OCI-LY7 (cell line): ENCODE results near the gene IST1.

Source experiments
- CTCF ChIP-seq: fragments of 200-600 bp; sonication (generic); conservative IDR thresholded peaks from 2 replicates; pipeline ENCODE4 v1.5.1; 2014; ENCODE audit warnings: mild to moderate bottlenecking, antibody characterized with exemption, low read length, moderate library complexity, mixed read lengths
- EZH2phosphoT487 ChIP-seq: fragments of 200-600 bp; sonication (generic); IDR thresholded peaks from 2 replicates; pipeline ENCODE4 v1.6.1; 2018; ENCODE audit warnings: low read depth, borderline replicate concordance, mild to moderate bottlenecking, mixed run types, antibody characterized with exemption, low read length, moderate library complexity, mixed read lengths

GRCh38 chr16:71930013-71930563, 34.8 kb downstream of the IST1 start:
- TF ChIP-seq CTCF (no peak), EZH2phosphoT487 (no peak)
